Fibroblast of villous mesenchyme (primary cell): ENCODE measurements around the gene RGS2. TPM values are rescaled to one million over a fixed set of nuclear protein-coding genes. Genes with fewer than 3 reads are reported as not detected.

Source experiments
- DNase-seq: peaks from one replicate; pipeline ENCODE4 v3.0.0-alpha.2; 2010; ENCODE audit warnings: low read depth
- H3K4me3 ChIP-seq: 2 replicates; pipeline ENCODE4 v1.5.1; 2011; ENCODE audit warnings: low read depth, mild to moderate bottlenecking, low read length
- total RNA-seq: library from RNA; depleted of rRNA; stranded (reverse); fragments of >200 nt; gene quantifications from 2 replicates; pipeline ENCODE4 v1.2.3, GENCODE V29; 2012
- TF ChIP-seq, protein P1 (sequence below): IDR thresholded peaks from 2 replicates; pipeline ENCODE4 v1.5.1; 2012; ENCODE audit warnings: low read depth, mild to moderate bottlenecking, low read length; ENCODE audit not compliant: insufficient read depth

RGS2 gene
- total RNA-seq, 1 donor = 25.9 TPM

DNA sequence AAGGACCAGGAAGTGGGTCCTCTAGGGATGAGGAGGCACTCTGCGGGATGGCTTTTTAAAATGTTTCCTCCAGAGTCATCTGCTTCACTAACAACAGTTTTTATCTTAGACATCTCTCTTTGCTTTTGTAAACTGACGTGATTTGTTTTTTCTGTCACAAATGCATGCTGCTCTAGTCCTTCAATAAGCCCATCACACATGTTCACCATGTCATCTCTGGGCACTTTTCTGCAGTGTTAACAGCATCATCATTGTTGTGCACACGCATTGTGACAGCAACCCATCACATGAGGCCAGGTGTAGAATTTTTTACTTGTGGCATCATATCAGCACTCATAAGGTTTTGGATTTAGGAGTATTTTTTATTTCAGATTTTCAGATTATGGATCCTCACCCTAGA, 12.5 kb downstream of the RGS2 start:
- no peak overlapping the region for H3K4me3 ChIP-seq
- TF ChIP-seq, protein P1, sequence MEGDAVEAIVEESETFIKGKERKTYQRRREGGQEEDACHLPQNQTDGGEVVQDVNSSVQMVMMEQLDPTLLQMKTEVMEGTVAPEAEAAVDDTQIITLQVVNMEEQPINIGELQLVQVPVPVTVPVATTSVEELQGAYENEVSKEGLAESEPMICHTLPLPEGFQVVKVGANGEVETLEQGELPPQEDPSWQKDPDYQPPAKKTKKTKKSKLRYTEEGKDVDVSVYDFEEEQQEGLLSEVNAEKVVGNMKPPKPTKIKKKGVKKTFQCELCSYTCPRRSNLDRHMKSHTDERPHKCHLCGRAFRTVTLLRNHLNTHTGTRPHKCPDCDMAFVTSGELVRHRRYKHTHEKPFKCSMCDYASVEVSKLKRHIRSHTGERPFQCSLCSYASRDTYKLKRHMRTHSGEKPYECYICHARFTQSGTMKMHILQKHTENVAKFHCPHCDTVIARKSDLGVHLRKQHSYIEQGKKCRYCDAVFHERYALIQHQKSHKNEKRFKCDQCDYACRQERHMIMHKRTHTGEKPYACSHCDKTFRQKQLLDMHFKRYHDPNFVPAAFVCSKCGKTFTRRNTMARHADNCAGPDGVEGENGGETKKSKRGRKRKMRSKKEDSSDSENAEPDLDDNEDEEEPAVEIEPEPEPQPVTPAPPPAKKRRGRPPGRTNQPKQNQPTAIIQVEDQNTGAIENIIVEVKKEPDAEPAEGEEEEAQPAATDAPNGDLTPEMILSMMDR = no peak
- DNase-seq = no peak

DNA sequence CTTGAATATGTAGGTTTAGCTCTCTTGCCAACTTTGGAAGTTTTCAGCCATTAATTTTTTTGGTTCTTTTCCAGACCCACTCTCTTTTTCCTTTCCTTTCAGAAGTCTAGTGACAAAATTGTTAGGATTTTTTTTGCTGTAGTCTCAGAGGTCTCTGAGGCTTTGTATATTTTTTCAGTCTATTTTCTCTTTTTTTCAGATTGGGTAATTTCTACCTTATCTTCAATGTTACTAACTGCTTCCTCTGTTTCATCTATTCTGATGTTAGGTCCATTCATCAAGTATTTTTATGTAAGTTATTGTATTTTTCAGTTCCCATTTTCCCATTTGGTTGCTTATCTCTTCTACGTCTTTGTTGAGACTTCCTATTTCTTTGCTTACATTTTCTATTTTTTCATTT, 15.7 kb downstream of the RGS2 start:
- H3K4me3 ChIP-seq = no peak overlapping the region
- DNase-seq = no peak
- TF ChIP-seq, protein P1 = no peak

DNA sequence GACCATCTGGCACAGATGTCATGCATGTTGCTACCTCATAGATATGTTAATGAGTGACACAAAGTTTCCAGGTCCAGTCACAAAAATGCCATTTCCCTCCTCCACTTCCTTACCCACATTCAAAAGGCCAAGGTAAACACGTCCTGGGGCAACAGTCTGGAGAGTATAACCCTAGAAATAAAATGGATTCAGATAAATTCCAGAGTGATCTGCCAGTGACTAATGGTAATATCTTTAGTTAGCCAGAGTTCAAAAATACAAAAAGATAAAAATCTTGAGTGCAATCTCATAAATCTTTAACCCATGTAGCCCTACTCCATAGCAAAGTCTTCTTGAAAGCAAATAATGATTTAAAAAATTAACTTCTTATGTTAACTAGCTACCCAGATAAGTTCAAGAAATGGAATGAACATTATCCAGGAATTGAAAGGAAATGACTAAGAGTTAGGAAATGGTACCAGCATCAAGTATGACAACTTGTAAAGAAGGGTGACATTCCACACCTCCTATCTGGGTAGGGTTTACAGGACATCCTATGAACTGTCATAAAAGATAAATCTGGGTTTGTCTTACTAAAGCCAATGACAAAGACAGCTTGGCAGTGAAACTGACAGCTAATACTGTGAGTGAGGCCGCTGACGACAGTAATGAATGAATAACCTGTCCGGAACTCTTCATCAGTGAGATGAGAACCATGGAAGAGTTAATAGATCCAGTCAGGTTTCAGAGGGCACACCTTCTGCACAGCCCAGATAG, 18.1 kb downstream of the RGS2 start:
- peak; percentile 51 for DNase-seq
- H3K4me3 ChIP-seq = no peak overlapping the region
- TF ChIP-seq, protein P1 = no peak

DNA sequence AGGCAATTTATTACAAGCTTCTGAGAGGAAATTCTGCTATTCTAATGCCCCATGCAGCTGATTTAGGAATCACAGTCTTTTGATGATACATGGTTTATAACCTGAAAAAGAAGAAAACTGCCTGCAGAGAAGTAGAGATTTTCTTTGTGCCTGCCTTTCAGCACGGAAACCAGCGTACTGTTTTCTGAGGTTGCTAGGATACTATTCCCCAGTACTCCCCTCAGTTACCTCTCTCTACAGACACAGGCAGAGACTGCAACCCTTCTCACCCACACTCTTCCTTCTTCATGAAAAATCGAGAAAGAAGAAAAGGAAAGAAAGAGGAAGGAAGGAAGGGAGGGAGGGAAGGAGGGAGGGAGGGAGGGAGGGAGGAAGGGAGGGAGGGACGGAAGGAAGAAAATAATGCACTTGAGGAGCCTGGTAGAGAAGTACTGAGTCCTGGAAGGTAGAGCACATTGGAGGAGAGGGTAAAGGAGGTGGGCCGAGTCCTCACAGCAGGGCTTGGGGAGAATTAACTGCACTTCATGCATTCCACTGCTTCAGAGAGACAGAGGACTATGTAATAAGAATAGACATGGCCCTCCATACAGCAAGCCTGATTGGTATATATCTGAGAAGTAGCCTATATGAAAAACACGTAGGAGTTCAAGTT, 21.9 kb downstream of the RGS2 start:
- no peak overlapping the region for H3K4me3 ChIP-seq
- TF ChIP-seq, protein P1 = no peak
- no peak for DNase-seq

DNA sequence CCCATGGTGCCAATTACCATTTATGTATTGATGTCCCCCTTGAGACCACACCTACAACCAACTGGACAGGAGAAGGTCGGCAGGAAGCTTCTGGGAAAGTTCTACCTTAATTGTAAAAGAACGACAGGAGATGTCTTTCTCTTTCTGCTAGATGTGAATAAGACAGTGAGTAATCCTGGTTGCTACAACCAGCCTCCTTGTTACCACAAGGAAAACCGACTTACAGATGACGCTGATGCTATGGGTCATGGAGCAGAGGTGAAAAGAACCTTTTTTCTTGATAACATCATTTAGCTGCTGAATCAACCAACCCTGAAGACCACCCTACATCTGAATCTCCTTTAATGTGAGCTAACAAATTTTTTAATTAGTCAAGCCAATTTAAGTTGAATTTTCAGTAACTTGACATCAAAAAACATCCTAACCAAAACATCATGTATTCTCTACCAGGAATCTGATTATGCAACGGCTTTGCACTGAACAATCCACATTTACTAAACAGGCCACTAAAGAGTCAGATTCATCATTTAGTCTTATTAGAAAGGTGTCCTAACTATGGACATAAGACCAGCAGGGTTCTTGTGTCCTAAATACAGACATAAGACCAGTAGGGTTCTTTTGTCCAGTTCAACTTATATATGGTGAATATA, 23.0 kb downstream of the RGS2 start:
- peak; percentile 72 for DNase-seq
- TF ChIP-seq, protein P1 = no peak
- H3K4me3 ChIP-seq = no peak overlapping the region

DNA sequence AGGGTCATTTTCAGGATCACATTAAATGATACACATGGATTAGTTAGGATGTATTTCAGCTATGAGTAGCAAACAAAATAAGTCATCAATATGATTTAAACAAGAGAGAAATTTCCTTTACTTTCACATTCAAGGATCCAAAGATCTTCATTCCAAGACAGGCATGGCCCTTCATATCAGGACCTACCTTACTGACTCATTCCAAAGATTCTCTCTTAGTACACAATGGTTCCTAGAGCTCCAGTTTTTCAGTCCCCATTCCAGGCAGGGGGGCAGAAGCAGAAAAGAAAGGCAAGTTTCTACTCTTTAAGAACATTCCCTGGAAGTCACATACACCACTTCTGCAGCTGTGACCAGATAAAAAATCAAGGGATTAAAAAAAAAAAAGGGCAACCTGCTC, 23.7 kb downstream of the RGS2 start:
- TF ChIP-seq, protein P1 = no peak
- H3K4me3 ChIP-seq = no peak overlapping the region
- no peak for DNase-seq
